Right renal cortex interstitium (tissue), 3 donors: ENCODE measurements around the gene GRIN2A. TPM values are rescaled to one million over a fixed set of nuclear protein-coding genes. Genes with fewer than 3 reads are reported as not detected.
"Not testable (repeated sequence)": the region's sequence is repeated elsewhere in the genome, so short reads cannot be mapped to it uniquely, and the experiment has no call there.

Experiments used
- DNase-seq, 3 donors: peaks; one replicate each; pipeline ENCODE4 v3.0.0-alpha.2; 2013; ENCODE audit warnings: low read depth in 3 of 3, low spot score in 2 of 3
- polyA plus RNA-seq, 3 donors: library from polyadenylated mRNA; unstranded; fragments of 120-200 nt; gene quantifications; one replicate each; pipeline ENCODE4 v1.2.1, GENCODE V29; 2013; ENCODE audit not compliant: insufficient read length in 3 of 3

GRIN2A gene
- polyA plus RNA-seq, 3 donors = 5.1 to 6.7 (median 6.4) TPM

DNA sequence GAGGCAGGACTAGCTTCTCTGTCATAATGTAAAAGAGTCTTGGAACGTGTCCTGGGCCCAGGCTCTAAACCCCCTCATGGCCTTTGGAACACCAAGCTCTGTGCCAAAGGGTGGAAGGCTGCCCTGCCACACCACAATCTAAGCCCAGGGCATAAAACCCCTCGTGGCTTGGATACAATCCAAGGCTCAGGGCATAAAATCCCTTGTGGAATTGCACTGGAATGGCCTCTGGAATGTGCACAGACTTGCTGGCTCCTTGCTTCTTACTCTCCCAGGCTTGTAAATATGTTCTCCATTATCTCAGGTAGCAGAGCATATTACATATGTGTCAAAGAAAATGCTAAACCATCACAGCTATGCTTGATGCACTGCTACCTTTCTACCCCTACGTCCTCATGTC lies 306.2 kb downstream of the GRIN2A start:
- DNase-seq = not testable (repeated sequence)

DNA sequence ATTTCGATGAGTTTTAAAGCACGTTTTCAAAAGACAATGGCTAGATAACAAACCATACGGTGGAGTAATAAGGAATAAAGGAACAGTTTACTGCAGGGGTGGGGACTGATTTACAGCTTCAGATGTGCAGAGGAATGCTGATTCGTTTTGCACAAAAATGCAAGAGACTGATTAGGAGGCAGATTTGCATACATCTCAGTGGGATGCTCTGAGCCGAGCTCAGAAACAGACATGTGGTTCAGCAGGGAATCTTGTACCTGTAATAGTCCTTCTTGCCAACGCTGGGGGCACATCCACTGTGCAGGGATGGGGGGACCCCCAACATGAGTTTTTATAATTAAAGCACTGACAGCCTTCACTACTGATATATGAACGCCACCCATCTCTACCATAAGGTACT lies 308.0 kb downstream of the GRIN2A start:
- DNase-seq = no peak

DNA sequence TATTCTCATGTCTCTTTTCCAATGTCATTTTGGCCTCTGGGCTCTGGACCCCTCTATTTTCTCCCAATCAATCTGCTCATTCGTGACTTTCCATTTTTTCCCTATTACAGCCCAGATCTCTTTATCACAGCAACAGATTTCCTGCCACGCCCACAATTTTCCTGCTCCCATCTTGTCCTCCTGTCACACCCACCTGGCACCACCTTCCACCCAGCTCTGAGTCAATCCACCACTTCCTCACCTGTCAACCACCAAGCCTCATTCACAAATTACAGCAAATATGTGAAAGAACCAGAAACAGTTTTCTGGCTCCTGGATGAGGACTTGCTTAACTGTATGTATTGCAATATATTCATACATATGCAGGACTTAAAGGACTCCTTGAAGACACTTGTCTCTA lies 311.3 kb downstream of the GRIN2A start:
- no peak for DNase-seq

- no peak for DNase-seq
Observed at GRCh38 chr16:9869776-9870175, 312.5 kb downstream of the GRIN2A start.

DNA sequence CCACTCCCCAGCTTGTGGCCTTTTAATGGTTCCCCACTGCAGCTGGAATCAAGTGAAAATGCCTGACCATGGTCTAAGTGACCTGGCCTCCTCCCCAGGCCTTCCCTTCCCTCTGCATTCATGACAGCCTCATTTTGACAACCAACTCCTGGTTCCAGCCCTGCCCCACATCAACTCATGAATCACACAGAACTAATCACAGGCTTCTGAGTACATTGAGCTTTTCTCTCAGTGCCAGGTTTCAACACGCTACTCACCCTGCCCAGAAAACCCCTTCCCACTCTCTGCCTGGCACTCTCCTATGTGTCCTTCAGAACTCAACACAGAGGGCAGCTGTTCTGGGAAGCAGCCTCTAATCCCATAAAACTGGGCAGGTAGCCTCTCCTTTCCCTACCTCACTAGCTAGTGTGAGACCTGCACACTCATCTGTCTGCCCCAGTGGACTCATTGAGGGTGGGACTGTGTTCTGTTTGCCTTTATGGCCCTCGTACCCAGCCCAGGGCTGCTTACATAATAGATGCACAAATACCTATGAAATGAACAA lies 313.6 kb downstream of the GRIN2A start:
- no peak for DNase-seq

DNA sequence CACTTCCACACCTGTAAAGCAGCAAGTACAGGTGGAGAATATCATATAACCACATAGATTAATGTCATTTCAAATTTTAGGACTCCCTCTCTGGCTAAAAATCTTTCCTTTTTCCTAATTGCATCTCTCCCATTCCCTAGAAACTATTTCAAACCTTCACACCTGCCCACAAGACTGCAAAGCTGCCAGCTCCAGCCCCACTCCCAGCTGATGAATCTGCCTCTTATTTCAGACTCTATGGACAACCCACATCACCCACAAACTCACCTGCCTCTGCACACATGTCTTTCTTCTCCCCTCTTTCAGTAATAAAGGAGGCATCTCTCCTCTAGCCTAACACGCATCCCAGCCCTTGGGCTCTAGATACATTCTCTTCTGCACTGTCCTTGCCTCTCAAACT lies 315.1 kb downstream of the GRIN2A start:
- DNase-seq = no peak

- no peak for DNase-seq
Observed at GRCh38 chr16:9864461-9864860, 317.8 kb downstream of the GRIN2A start.

DNA sequence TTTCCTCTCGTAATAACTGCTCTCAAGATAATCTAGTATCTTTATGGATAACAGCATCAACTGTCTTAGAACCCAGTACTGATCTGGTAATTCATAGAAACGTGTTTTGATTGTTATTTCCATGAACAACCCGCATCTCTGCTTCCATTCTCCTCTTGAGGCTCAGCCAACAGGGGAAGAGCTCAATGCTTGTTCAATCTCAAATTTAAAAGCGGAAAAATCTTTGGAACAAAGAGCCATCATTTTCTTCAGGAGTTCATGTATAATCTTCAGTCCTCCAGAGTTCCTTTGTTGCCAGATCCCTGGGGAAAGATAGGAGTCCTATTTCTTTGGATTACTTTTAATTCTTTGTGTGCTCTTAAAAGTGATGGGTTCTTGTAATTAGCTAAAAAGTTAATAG lies 319.9 kb downstream of the GRIN2A start:
- DNase-seq = no peak

GRCh38 chr16:9860876-9861275 lies 321.4 kb downstream of the GRIN2A start:
- no peak for DNase-seq

DNA sequence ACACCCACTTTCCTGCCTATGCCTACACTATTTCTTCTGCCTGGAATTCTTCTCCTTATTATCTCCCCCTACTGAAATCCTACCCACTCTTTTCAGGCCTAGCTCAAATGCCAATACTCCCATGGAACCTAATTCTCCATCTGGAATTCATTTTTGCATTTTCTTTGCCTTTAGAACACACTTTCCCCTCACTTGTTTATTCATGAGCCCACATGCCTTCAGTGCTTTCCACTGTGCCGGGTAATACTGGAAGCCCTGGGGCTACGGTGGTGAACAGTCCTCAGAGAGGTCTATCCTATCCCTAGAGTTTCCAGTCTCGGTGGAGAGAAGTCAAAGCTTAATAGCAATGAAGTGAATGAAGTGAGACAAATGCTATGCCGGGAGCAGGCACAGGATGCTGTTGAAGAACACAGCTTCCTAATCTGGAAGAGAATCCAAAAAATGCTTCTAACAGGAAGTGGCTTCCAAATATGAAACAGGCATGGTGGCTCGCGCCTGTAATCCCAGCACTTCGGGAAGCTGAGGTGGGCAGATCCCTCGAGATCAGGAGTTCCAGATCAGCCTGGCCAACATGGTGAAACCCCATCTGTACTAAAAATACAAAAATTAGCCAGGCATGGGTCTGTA lies 322.4 kb downstream of the GRIN2A start:
- no peak for DNase-seq

- DNase-seq = no peak
Observed at GRCh38 chr16:9854675-9855074, 327.6 kb downstream of the GRIN2A start.

DNA sequence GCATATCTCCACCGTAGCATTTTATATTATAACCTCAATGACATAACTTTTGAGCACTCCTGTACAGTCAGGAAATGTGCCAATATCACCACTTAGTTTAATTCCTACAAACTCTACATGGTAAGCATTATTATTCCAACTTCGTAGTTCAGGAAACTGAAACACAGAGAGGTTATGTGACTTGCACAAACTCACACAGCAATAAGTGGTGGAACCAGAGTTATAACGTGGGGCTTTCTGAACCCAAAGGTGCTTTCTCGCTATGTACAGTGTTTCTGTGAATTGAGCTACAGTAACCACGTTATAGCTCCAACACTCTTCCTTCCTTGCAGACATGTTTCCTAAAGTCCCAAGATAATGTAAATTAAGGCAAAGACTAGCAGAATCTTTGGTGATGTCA lies 330.2 kb downstream of the GRIN2A start:
- DNase-seq = no peak

- DNase-seq = no peak
Observed at GRCh38 chr16:9850817-9851216, 331.4 kb downstream of the GRIN2A start.

DNA sequence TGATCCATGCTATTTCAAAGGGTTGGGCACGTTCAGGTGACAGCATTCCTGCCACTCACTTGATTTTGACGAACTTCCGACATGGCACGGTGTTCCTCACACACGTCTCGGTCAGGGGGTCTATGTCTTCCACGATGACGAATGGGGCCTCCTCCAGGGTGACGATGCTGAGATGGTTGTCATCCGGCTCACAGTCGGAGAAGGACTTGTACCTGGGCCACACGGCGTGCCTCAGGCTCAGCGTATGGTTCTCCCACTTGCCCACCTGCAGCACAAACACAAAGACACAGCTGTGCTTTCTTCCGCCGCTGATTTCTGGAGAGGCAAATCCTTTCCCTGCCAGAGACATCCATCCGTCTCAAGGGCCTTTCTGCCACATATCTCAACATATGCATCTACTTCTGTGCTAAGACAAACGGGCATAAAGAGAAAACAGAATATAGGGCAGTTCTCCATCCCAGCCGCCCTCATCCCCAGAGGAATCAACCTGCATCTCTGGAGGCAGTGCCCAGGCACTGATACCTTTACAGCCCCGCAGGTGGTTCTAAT lies 332.5 kb downstream of the GRIN2A start:
- no peak for DNase-seq

GRCh38 chr16:9847146-9847545 lies 335.1 kb downstream of the GRIN2A start:
- DNase-seq = no peak

DNA sequence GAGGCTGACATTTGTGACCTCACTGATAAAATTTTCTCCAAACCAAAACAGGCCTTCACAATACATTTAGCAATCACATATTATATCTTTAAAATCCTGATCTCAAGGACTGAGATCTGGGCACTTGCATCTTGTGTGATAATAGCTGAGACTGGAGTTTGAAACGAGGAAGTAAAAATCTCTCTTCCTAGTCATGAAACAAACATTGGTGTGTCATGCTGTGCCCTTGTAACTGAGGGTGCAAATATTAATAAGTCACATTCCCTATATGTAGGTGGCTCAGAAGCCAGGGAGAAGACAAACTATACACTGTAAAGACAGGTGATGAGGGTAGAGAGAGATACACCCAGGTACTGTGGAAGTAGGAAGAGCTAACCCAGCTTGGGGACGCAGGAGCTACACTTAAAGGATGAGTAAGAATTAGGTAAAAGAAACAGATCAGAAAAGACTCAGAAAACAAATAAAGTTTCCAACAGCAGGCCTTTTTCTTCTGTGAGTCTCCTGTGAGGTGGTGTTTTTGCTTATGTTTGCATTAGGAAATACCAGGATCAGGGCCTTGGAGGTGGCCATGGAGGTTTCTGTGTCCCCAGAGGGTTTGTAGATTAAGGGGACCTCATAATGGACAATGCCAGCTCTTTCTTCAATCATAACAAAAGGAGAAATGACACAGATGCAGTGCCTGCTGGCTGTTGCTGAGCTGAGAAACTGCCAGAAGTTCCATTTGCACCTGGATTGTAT lies 335.7 kb downstream of the GRIN2A start:
- DNase-seq = no peak

DNA sequence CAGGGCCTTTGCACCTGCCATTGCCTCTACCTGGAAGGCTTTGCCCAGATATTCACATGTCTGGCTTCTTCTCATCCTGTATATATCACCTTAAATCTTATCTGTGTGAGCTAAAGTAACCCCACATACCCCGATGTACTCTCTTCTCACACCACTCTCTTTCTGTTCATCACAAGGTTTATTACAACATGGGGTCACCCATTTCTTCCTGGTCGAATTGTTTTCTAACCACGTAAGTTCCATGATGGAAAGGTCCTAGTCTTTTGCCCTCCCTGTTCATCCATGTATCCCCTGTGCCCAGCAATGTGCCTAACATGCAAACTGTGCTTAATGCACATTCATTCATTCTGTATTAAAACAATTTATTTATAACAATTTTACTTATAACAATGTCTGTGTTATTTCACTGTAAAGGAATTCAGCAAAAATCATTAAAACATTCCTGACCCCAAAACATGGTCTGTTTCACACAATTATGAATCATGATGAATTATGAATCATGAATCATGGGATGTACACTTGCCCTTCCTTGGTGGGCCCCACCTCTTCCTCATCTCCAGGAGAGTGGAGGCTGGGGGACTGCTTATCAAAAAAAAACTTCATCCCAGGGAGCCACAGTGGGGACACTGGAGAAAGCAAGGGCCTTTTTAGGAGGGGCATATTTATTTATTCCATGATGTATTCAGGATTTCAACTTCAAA lies 336.4 kb downstream of the GRIN2A start:
- no peak for DNase-seq

GRCh38 chr16:9844361-9844760 lies 337.9 kb downstream of the GRIN2A start:
- DNase-seq = no peak

- no peak for DNase-seq
Observed at GRCh38 chr16:9843424-9844018, 338.7 kb downstream of the GRIN2A start.

- no peak for DNase-seq
Observed at GRCh38 chr16:9840761-9841665, 341.2 kb downstream of the GRIN2A start.
